Measurements from ENCODE around the gene SLC6A4.

Gene SLC6A4

DNA sequence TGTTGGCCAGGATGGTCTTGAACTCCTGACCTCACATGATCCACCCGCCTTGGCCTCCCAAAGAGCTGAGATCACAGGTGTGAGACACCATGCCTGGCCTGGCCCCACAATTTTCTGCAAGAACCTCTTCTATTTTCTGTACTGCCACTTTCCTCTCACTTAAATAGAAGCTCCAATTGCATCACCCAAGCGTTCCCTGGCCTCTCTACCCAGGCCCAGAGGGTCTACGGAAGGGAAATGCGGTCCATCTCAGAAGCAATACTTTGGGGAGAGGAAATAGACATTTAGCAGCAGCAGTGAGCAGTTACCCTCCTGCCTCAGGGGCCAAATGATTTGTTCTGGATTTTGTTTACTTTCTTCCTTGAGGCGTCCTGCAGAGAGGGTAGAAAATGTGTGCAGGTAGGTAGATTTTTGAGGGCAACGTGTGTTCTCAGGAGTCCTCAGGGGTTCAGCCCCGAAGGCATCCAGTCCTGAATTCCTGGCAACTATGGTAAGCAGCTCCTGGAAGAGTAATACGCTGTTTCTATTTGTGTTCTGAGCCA, 11.0 kb downstream of the SLC6A4 start:
- Histone ChIP-seq H3K9me3 (ENCODE audit: insufficient read depth, low read depth, low read length) (no peaks in the 10 kb centered on the region), H3K4me3 (ENCODE audit: low read length, poor library complexity, severe bottlenecking) (no peak overlapping the region), H2AFZ (ENCODE audit: low read length) (no peak overlapping the region), H3K36me3 (ENCODE audit: insufficient read depth, low read length) (no peaks in the 10 kb centered on the region), H3K9me2 (replicated peaks; ENCODE audit: low read depth, low read length) (no peaks in the 10 kb centered on the region), H3F3A (ENCODE audit: low read depth) (no peaks in the 10 kb centered on the region), H3K4me1 (ENCODE audit: insufficient read depth, low read length, poor library complexity, severe bottlenecking) (no peaks in the 10 kb centered on the region), H3K4me2 (ENCODE audit: low read depth, low read length, poor library complexity, severe bottlenecking) (no peak overlapping the region), H3K9ac (ENCODE audit: low read depth, low read length, poor library complexity, severe bottlenecking) (no peak overlapping the region), H4K20me1 (ENCODE audit: insufficient read depth, low read length, poor library complexity, severe bottlenecking) (no peaks in the 10 kb centered on the region), H3K79me2 (ENCODE audit: insufficient read depth, low read length) (no peaks in the 10 kb centered on the region), H3K27me3 (ENCODE audit: insufficient read depth, low read length, poor library complexity, severe bottlenecking) (no peaks in the 10 kb centered on the region)
- TF ChIP-seq EZH2phosphoT487 (IDR thresholded peaks at IDR 0.05; ENCODE audit: borderline replicate concordance) (no peak), CTCF (conservative IDR thresholded peaks at IDR 0.05; ENCODE audit: low read length) (no peak)

- H2AFZ ChIP-seq (ENCODE audit: low read length) = no peak overlapping the region
Measured at GRCh38 chr17:30222721-30223175, 12.7 kb downstream of the SLC6A4 start.

DNA sequence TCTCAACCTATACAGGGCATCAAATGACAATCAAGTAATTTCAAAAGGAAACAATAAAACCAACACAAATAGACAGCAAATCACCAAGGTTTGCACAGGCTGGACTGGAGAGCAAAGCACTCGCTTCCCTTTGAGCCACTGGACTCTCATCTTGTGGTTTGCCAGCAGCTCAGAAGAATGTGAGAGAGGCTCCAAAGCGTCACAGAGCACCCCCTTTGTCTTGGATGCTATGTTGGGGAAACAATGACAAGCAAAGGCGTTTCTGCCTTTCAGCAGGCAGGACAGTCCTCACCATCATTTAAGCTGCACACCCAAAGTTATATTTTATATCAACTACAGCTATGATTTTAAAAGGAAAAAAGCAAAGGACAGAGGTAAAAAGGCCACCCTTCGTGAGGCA, 13.2 kb downstream of the SLC6A4 start:
- no peaks in the 10 kb centered on the region for H3K79me2 ChIP-seq (ENCODE audit: insufficient read depth, low read length)
- H3F3A ChIP-seq (ENCODE audit: low read depth) = no peaks in the 10 kb centered on the region
- H3K4me1 ChIP-seq (ENCODE audit: insufficient read depth, low read length, poor library complexity, severe bottlenecking) = no peaks in the 10 kb centered on the region
- no peak overlapping the region for H3K9ac ChIP-seq (ENCODE audit: low read depth, low read length, poor library complexity, severe bottlenecking)
- H3K27me3 ChIP-seq (ENCODE audit: insufficient read depth, low read length, poor library complexity, severe bottlenecking) = no peaks in the 10 kb centered on the region
- no peak overlapping the region for H3K4me3 ChIP-seq (ENCODE audit: low read length, poor library complexity, severe bottlenecking)
- H3K9me3 ChIP-seq (ENCODE audit: insufficient read depth, low read depth, low read length) = no peaks in the 10 kb centered on the region
- no peak overlapping the region for H3K4me2 ChIP-seq (ENCODE audit: low read depth, low read length, poor library complexity, severe bottlenecking)
- H4K20me1 ChIP-seq (ENCODE audit: insufficient read depth, low read length, poor library complexity, severe bottlenecking) = no peaks in the 10 kb centered on the region
- H2AFZ ChIP-seq (ENCODE audit: low read length) = no peak overlapping the region
- no peaks in the 10 kb centered on the region for H3K9me2 ChIP-seq (replicated peaks; ENCODE audit: low read depth, low read length)
- TF ChIP-seq CTCF (conservative IDR thresholded peaks at IDR 0.05; ENCODE audit: low read length) (no peak), EZH2phosphoT487 (IDR thresholded peaks at IDR 0.05; ENCODE audit: borderline replicate concordance) (no peak)
- H3K36me3 ChIP-seq (ENCODE audit: insufficient read depth, low read length) = no peaks in the 10 kb centered on the region

More at GRCh38 chr17:30222721-30223175, 12.7 kb downstream of the SLC6A4 start:
- Histone ChIP-seq H3K9me3 (ENCODE audit: insufficient read depth, low read depth, low read length) (no peaks in the 10 kb centered on the region), H3K4me1 (ENCODE audit: insufficient read depth, low read length, poor library complexity, severe bottlenecking) (no peaks in the 10 kb centered on the region), H3F3A (ENCODE audit: low read depth) (no peaks in the 10 kb centered on the region), H3K79me2 (ENCODE audit: insufficient read depth, low read length) (no peaks in the 10 kb centered on the region), H3K4me3 (ENCODE audit: low read length, poor library complexity, severe bottlenecking) (no peak overlapping the region), H3K36me3 (ENCODE audit: insufficient read depth, low read length) (no peaks in the 10 kb centered on the region), H3K9ac (ENCODE audit: low read depth, low read length, poor library complexity, severe bottlenecking) (no peak overlapping the region), H3K4me2 (ENCODE audit: low read depth, low read length, poor library complexity, severe bottlenecking) (no peak overlapping the region), H3K9me2 (replicated peaks; ENCODE audit: low read depth, low read length) (no peaks in the 10 kb centered on the region), H4K20me1 (ENCODE audit: insufficient read depth, low read length, poor library complexity, severe bottlenecking) (no peaks in the 10 kb centered on the region), H3K27me3 (ENCODE audit: insufficient read depth, low read length, poor library complexity, severe bottlenecking) (no peaks in the 10 kb centered on the region)
- TF ChIP-seq EZH2phosphoT487 (IDR thresholded peaks at IDR 0.05; ENCODE audit: borderline replicate concordance) = no peak
- no peak for TF ChIP-seq CTCF (conservative IDR thresholded peaks at IDR 0.05; ENCODE audit: low read length)
